LoVo (cell line): ENCODE measurements around the gene ANGEL1.

Experiments
- DNase-seq: peaks from one replicate; pipeline ENCODE4 v3.0.0-alpha.2; 2016; ENCODE audit warnings: low spot score

The ANGEL1 gene

DNA sequence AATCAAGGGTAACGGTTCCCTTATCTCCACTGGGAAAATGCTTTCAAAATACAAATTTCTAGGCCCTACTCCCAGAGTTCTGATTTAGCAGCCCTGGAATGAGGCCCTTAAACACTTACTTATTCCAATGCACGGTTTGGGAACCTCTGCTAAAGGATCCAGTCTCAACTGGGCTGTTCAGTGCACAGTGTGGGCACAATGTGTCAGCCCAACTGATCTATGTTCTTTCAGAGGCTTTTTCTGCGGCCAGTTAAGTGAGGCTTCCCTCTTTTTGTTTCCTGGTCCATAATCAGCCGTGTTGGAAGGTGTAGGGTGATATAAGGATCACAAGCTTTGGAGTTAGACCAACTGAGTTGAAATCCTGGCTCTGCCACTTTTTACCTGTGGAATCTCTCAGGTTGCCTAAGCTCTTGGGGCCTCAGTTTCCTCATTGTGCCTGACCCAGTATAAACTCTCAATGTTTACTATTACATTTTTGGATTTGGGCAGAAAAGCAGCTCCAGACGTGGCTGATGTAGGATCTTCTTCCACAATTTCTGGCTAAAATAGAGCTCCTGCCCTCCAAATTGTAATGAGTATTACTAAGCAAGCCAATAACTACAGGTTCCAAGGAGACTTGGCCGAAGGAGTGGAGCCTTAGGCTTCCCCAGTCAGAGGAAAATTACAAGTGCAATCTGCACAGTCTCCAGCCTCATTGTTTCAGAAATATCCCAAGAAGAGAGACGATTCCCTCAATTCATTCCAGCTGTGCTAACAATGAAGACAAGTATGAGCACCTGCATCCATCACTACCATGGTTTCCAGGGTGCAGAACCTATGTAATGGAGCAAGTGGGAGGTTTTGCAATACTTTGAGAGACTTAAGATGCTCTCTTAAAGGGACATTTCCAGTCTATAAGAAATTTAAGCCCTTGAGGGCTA, 2.3 kb upstream of the ANGEL1 start:
- DNase-seq, result no peak

DNA sequence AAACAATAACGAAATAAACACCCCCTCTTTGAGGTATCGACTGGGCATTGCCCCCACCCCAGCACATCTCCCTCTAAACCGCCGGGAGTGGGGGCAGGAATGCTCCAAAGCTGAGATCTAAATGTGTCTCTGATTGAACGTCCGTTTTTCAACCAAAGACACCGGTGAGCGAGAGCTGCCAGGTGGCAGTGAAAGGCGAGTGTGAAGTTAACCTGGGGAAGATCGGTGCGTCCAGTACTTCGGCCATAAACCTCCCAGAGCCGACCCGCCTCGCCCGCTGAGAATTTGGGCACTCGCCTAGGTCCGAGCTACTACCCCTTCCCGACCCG, 625 bp downstream of the ANGEL1 start:
- peak; percentile 6 for DNase-seq

GRCh38 chr14:76811561-76811960, 1.1 kb downstream of the ANGEL1 start:
- DNase-seq, result no peak

DNA sequence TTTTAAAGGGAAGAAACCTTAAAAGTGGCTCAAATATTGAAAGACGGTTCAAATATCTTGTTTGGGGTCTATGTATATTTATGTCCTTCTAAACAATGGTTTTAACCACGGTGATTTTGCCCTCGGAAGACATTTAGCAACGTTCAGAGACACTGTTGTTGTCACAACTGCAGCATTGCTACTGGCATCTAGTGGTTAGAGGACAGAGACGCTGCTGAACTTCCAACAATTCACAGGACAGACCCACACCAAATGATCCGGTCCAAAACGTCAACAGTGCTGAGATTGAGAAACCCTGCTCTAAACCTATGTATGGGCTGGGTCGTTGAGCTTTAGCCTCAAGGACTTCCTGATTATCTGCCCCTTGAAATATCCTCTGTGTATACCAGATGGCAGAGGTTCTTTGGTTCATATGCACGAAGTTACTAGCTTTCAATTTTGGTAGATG, 1.7 kb downstream of the ANGEL1 start:
- DNase-seq, result peak; percentile 39

- DNase-seq, result no peak
These were observed 2.2 kb downstream of the ANGEL1 start for GRCh38 chr14:76810525-76810924.

GRCh38 chr14:76808990-76809389, 3.7 kb downstream of the ANGEL1 start:
- no peak for DNase-seq

- DNase-seq, result no peak
These were observed 4.7 kb downstream of the ANGEL1 start for GRCh38 chr14:76808011-76808410.

DNA sequence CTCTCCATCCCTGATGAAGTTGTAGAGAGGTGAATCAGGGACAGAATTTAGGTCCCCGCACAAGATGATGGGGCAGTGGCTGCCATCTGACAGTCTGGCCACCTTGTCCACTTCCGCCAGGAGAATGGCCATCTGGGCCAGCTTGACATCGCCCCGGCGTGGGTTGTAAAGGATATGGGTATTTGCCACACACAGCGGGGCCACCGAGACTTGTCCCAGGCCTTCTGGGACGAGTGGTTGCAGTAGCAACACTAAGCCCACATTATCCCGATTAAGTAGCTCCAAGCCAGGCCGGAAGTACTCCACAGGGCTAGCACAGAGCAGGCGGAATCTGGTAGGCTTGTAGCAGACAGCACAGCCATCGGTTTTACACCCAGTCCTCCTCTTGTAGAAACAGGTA, 6.2 kb downstream of the ANGEL1 start:
- DNase-seq, result no peak

DNA sequence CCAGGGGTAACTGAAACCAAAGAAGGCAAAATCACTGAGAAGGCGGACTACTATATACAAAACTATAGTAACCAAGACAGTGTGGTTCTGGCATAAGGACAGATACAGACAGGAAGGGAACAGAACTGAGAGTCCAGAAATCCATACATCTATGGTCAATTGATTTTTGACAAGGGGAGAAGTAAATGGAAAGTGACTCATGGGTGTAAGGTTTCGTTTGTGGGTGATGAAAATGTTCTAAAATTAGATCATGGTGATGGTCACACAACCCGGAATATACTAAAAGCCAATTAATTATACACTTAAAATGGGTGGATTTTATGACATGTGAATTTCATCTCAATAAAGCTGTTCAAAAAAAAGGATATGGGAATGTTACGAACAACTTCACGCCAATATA, 18.7 kb downstream of the ANGEL1 start:
- no peak for DNase-seq

DNA sequence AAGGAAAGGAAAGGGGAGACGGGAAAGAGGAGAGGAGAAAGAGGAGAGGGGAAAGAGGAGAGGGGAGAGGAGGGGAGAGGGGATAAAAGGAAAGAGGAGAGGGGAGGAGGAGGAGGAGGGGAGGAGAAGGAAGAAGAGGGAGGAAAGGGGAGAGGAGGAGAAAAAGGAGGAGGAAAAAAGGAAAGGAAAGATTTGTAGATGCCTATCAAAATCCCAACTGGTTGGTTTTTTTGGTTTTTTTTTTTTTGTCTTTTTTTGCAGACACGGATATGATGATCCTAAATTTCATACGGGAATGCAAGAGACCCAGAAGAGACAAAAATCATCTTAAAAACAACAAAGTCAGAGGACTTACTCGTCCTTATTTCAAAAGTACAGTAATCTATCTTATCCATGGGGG, 19.4 kb downstream of the ANGEL1 start:
- DNase-seq, result no peak

GRCh38 chr14:76792422-76792821, 20.3 kb downstream of the ANGEL1 start:
- DNase-seq, result no peak

GRCh38 chr14:76786601-76787000, 26.1 kb downstream of the ANGEL1 start:
- DNase-seq, result no peak

DNA sequence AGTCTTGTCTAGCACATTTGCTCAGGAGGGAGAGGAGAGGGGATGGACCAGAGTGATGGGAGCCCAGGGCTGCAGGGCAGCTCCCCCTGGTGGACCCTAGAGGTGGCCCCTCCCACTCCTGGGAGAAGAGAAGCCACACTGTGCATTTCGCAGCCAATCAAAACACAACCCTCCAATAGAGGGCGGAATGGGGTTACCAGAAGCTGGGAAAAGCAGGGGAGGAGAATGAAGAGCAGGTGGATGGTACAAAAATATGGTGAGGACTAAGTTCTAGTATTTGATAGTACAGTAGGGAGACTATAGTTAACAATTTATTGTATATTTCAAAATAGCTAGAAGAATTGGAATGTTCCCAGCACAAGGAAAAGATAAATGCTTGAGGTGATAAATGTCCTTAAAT, 27.8 kb downstream of the ANGEL1 start:
- DNase-seq, result peak; percentile 51

DNA sequence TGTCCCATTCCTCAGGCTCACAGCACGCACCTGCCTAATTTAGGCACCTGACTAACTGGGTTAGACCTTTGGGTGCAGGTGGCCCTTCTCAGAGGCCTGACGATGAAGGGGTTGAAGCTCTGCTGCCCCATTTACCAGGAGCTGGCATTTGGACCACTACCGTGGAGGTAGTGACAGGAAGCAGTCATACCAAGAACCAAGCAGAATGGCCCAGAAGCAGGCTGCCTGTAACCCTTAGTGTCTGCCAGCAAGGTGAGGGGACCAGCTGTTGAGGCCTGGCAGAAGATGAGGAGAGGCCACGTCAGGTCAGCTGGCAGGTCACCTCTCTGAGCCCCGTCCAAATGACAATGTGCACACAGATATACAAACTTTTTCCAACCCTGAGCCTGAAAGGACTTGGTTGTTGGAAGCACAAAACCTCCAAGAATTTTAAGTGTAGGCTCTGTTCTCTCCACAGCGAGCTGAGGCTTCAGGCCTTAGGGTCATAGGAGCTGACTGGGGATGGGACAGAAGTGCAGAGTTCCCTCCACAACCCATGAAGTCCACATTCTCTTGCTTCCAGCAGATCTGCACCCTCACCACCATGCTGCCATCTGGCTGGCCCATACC, 28.3 kb downstream of the ANGEL1 start:
- DNase-seq, result no peak

GRCh38 chr14:76782885-76783566, 29.7 kb downstream of the ANGEL1 start:
- no peak for DNase-seq

- no peak for DNase-seq
These were observed 30.4 kb downstream of the ANGEL1 start for GRCh38 chr14:76782115-76782884.

DNA sequence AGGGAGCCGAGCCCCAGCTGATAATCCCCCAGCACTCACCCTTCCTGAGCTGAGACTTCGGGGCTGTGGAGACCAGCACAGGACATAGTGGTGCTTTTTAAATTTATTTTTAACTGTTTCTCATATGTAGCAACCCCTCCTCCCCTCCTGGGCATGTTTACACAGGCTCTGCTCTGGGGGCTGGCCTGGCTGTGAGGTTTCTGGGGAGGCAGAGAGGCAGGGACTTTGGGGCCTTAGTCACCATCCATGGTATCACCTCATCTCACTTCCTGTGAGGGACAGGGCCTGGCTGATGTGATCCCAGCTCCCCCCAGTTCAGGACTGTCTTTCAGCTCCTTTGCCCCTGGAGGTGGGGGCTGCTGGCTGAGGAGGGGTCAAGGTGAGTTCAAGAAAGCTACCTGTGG, 31.0 kb downstream of the ANGEL1 start:
- no peak for DNase-seq

- DNase-seq, result no peak
These were observed 31.6 kb downstream of the ANGEL1 start for GRCh38 chr14:76780875-76781647.

- DNase-seq, result no peak
These were observed 32.3 kb downstream of the ANGEL1 start for GRCh38 chr14:76780360-76780759.

DNA sequence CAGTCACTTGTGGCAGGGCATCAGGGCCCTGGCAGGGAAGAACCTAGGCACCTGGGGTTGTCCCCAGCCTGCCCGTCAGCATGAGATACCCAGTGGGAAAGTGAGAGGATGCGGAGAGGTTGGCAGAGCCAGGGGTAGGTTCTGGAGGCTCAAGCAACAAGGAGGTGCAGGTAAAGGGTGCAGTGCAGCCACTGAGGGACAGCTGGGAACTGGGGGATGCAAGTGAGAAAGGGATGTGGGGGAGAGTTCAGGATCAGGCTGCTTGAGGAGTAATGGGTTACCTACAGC, 32.7 kb downstream of the ANGEL1 start:
- no peak for DNase-seq

GRCh38 chr14:76779221-76780057, 33.2 kb downstream of the ANGEL1 start:
- no peak for DNase-seq
